ENCODE measurements around the gene ADAMTS19. TPM values are rescaled to one million over a fixed set of nuclear protein-coding genes. Genes with fewer than 3 reads are reported as not detected.
"Not testable (repeated sequence)": the region's sequence is repeated elsewhere in the genome, so short reads cannot be mapped to it uniquely, and the experiment has no call there.

Gene ADAMTS19
- total RNA-seq, 2 donors from 2014 or later = not detected

GRCh38 chr5:129500101-129500500 is 40.0 kb downstream of the ADAMTS19 start:
- H3K27me3 Mint-ChIP-seq = no peaks in the 10 kb centered on the region
- H3K27ac Mint-ChIP-seq = no peak overlapping the region
- H3K9me3 Mint-ChIP-seq = peaks cover 10% of the 10 kb centered on the region
- H3K36me3 Mint-ChIP-seq (ENCODE audit: low read depth) = no peaks in the 10 kb centered on the region
- ATAC-seq (replicated peaks) = no peak
- no peaks in the 10 kb centered on the region for H3K4me1 Mint-ChIP-seq
- H3K4me3 Mint-ChIP-seq = no peak overlapping the region

- Mint-ChIP-seq H3K4me3 (no peak overlapping the region), H3K9me3 (peaks cover 7% of the 10 kb centered on the region), H3K27ac (no peak overlapping the region), H3K36me3 (ENCODE audit: low read depth) (no peaks in the 10 kb centered on the region), H3K27me3 (no peaks in the 10 kb centered on the region), H3K4me1 (no peaks in the 10 kb centered on the region)
- no peak for ATAC-seq (replicated peaks)
Measured at GRCh38 chr5:129506086-129506485, 46.0 kb downstream of the ADAMTS19 start.

DNA sequence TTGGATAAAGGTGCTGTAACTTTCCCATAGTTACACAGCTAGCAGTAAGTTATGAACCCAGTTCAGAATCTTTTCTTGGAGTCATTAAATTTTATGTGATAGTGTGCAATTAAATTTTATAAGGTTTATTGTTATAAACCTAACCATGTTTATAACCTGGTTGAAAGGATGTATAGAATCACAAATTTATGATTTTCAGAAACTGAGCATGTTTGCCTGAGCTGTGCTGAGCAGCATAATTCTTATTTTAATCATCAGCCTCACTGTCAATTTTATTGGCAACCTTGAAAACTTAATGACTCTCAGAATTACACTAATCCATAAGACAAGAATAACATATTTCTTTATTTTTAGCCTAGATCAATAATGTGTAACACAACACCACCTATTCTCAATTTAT is 46.9 kb downstream of the ADAMTS19 start:
- Mint-ChIP-seq H3K9me3 (peaks cover 7% of the 10 kb centered on the region), H3K36me3 (ENCODE audit: low read depth) (no peaks in the 10 kb centered on the region), H3K27ac (no peak overlapping the region), H3K4me3 (no peak overlapping the region), H3K4me1 (no peaks in the 10 kb centered on the region), H3K27me3 (no peaks in the 10 kb centered on the region)
- ATAC-seq (replicated peaks) = no peak

DNA sequence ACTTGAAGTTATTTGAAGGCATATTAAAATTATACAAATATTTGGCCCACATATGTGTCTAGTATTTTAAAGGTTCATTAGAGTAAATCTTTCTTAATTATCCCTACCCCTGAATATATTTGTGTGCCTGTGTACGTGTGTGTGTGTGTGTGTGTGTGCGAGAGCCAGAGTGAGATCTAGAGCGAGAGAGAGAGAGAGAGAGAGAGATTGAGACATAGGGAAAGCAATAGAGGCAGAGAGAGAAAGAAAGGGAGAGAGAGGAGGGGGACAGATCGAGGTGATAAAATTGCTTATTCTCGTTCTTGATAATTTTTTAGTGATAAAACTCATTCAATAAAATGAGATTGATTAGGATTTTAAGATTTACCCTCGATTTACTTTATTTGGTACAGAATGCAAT is 47.4 kb downstream of the ADAMTS19 start:
- Mint-ChIP-seq H3K4me3 (no peak overlapping the region), H3K36me3 (ENCODE audit: low read depth) (no peaks in the 10 kb centered on the region), H3K9me3 (peaks cover 7% of the 10 kb centered on the region), H3K27ac (no peak overlapping the region), H3K4me1 (no peaks in the 10 kb centered on the region), H3K27me3 (no peaks in the 10 kb centered on the region)
- no peak for ATAC-seq (replicated peaks)

GRCh38 chr5:129508606-129509005 is 48.5 kb downstream of the ADAMTS19 start:
- no peak for ATAC-seq (replicated peaks)
- H3K27me3 Mint-ChIP-seq = no peaks in the 10 kb centered on the region

GRCh38 chr5:129509363-129509975 is 49.4 kb downstream of the ADAMTS19 start:
- no peak overlapping the region for H3K4me3 Mint-ChIP-seq
- H3K9me3 Mint-ChIP-seq = no peaks in the 10 kb centered on the region
- H3K27ac Mint-ChIP-seq = no peak overlapping the region
- ATAC-seq (replicated peaks) = no peak
- H3K4me1 Mint-ChIP-seq = no peaks in the 10 kb centered on the region
- no peaks in the 10 kb centered on the region for H3K36me3 Mint-ChIP-seq (ENCODE audit: low read depth)
- no peaks in the 10 kb centered on the region for H3K27me3 Mint-ChIP-seq

More at GRCh38 chr5:129508606-129509005, 48.5 kb downstream of the ADAMTS19 start:
- Mint-ChIP-seq H3K4me1 (no peaks in the 10 kb centered on the region), H3K27ac (no peak overlapping the region), H3K4me3 (no peak overlapping the region), H3K9me3 (no peaks in the 10 kb centered on the region), H3K36me3 (ENCODE audit: low read depth) (no peaks in the 10 kb centered on the region)

- H3K4me3 Mint-ChIP-seq = no peak overlapping the region
- H3K36me3 Mint-ChIP-seq (ENCODE audit: low read depth) = no peaks in the 10 kb centered on the region
- no peaks in the 10 kb centered on the region for H3K4me1 Mint-ChIP-seq
- H3K27me3 Mint-ChIP-seq = no peaks in the 10 kb centered on the region
- no peak for ATAC-seq (replicated peaks)
- no peak overlapping the region for H3K27ac Mint-ChIP-seq
- no peaks in the 10 kb centered on the region for H3K9me3 Mint-ChIP-seq
Measured at GRCh38 chr5:129511291-129511690, 51.2 kb downstream of the ADAMTS19 start.

- H3K4me3 Mint-ChIP-seq = no peak overlapping the region
- H3K27me3 Mint-ChIP-seq = no peaks in the 10 kb centered on the region
- no peaks in the 10 kb centered on the region for H3K4me1 Mint-ChIP-seq
- ATAC-seq (replicated peaks) = no peak
- no peaks in the 10 kb centered on the region for H3K36me3 Mint-ChIP-seq (ENCODE audit: low read depth)
- no peak overlapping the region for H3K27ac Mint-ChIP-seq
- H3K9me3 Mint-ChIP-seq = peaks cover 5% of the 10 kb centered on the region
Measured at GRCh38 chr5:129541051-129541450, 81.0 kb downstream of the ADAMTS19 start.

DNA sequence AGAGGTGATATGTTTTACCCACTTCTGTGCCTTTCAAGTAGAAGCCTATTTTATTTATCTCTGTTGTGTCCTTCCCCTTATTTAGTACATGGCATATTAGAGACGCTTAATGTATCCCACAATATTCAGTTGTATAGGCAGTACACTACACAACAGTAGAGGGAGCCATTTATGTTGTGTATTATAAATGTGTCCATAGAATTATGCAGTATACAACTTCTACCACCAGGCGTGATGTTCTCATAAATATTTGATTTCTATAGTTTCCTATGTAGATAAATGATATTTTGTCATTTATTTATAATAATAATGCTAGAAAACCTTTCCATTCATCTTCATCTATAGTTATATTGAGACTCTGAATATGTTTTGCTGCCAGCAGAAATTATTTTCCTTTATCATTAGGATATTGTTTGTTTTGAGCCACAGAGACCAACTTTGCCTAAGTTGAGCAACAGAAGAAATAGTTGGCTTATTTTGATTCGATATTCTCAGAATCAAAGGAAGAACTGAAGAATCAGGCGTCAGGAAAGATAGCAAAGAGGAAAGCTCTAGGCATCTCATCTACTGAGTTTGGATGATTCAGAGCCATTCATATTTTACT is 81.7 kb downstream of the ADAMTS19 start:
- H3K27me3 Mint-ChIP-seq = no peaks in the 10 kb centered on the region
- peaks cover 5% of the 10 kb centered on the region for H3K9me3 Mint-ChIP-seq
- H3K27ac Mint-ChIP-seq = no peak overlapping the region
- no peak for ATAC-seq (replicated peaks)
- H3K4me1 Mint-ChIP-seq = no peaks in the 10 kb centered on the region
- no peak overlapping the region for H3K4me3 Mint-ChIP-seq
- H3K36me3 Mint-ChIP-seq (ENCODE audit: low read depth) = no peaks in the 10 kb centered on the region

DNA sequence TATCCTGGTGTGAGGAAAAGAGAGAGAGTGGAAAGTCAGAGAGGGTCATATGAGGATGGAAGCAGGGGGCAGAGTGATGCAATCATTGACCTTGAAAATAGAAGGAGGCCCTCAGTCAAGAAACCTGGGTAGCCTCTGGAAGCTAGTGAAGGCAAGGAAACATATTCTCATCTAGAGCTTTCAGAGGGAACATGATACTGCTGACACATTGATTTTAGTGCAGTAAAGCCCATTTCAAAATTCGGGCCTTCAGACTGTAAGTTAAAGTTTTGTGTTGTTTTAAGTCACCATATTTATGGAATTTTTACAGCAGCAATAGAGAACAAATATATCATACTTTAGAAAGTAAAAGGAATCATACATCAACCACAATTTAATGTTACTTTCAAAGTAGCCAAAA is 87.0 kb downstream of the ADAMTS19 start:
- Mint-ChIP-seq H3K4me1 (no peaks in the 10 kb centered on the region), H3K36me3 (ENCODE audit: low read depth) (no peaks in the 10 kb centered on the region), H3K4me3 (no peak overlapping the region), H3K9me3 (peaks cover 12% of the 10 kb centered on the region), H3K27me3 (no peaks in the 10 kb centered on the region), H3K27ac (no peak overlapping the region)
- ATAC-seq (replicated peaks) = no peak

GRCh38 chr5:129554134-129554904 is 94.2 kb downstream of the ADAMTS19 start:
- Mint-ChIP-seq H3K27me3 (no peaks in the 10 kb centered on the region), H3K9me3 (no peaks in the 10 kb centered on the region), H3K4me1 (no peaks in the 10 kb centered on the region), H3K27ac (no peak overlapping the region), H3K4me3 (no peak overlapping the region), H3K36me3 (ENCODE audit: low read depth) (no peaks in the 10 kb centered on the region)
- ATAC-seq (replicated peaks) = no peak

DNA sequence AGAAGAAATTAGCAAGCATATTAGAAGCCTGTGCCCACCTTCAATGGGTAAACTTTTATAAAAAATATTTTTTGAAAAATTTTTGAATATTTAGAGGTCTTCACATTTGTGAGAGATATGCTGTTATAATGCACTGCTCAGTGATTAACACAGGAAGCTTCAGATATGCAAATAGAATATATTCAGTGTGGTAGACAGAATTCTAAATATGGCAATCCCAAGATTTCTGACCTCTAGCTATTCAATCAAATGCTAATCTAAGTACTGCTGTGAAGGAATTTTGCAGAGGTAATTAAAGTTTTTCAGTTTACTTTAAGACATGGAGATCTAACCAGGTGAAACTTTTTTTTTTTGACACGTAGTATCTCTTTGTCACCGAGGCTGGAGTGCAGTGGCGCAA is 103.5 kb downstream of the ADAMTS19 start:
- no peaks in the 10 kb centered on the region for H3K4me1 Mint-ChIP-seq
- H3K4me3 Mint-ChIP-seq = no peak overlapping the region
- H3K9me3 Mint-ChIP-seq = no peaks in the 10 kb centered on the region
- H3K36me3 Mint-ChIP-seq (ENCODE audit: low read depth) = no peaks in the 10 kb centered on the region
- ATAC-seq (replicated peaks) = no peak
- no peaks in the 10 kb centered on the region for H3K27me3 Mint-ChIP-seq
- H3K27ac Mint-ChIP-seq = no peak overlapping the region

- ATAC-seq (replicated peaks) = no peak
Measured at GRCh38 chr5:129569295-129569694, 109.2 kb downstream of the ADAMTS19 start.

GRCh38 chr5:129572060-129572459 is 112.0 kb downstream of the ADAMTS19 start:
- Mint-ChIP-seq H3K4me1 (no peaks in the 10 kb centered on the region), H3K27me3 (no peaks in the 10 kb centered on the region), H3K4me3 (no peak overlapping the region), H3K27ac (no peak overlapping the region), H3K9me3 (peaks cover 4% of the 10 kb centered on the region), H3K36me3 (ENCODE audit: low read depth) (no peaks in the 10 kb centered on the region)
- ATAC-seq (replicated peaks) = no peak

More at GRCh38 chr5:129569295-129569694, 109.2 kb downstream of the ADAMTS19 start:
- Mint-ChIP-seq H3K36me3 (ENCODE audit: low read depth) (no peaks in the 10 kb centered on the region), H3K4me3 (no peak overlapping the region), H3K27ac (no peak overlapping the region), H3K27me3 (no peaks in the 10 kb centered on the region), H3K9me3 (peaks cover 4% of the 10 kb centered on the region), H3K4me1 (no peaks in the 10 kb centered on the region)

- H3K9me3 Mint-ChIP-seq = not testable (repeated sequence)
Measured at GRCh38 chr5:129584496-129584895, 124.4 kb downstream of the ADAMTS19 start.

More at GRCh38 chr5:129584496-129584895, 124.4 kb downstream of the ADAMTS19 start:
- H3K4me3 Mint-ChIP-seq; H3K27me3 Mint-ChIP-seq; ATAC-seq (replicated peaks); H3K27ac Mint-ChIP-seq; H3K4me1 Mint-ChIP-seq; H3K36me3 Mint-ChIP-seq (ENCODE audit: low read depth): not testable (repeated sequence)
